Dendritic cell treated with granulocyte-macrophage colony-stimulating factor and Interleukin-4, amounts not matched to agents 40 ng/mL and 50 ng/mL, for 4 days (primary cell): Measurements from ENCODE around the gene DNM1.

Experiments used
- H3K27ac Mint-ChIP-seq: one replicate; pipeline ENCODE4 v1.8.0; 2022; ENCODE audit warnings: mild to moderate bottlenecking, mixed read lengths
- H3K27me3 Mint-ChIP-seq: one replicate; pipeline ENCODE4 v1.8.0; 2022; ENCODE audit warnings: mild to moderate bottlenecking, mixed read lengths
- H3K36me3 Mint-ChIP-seq: one replicate; pipeline ENCODE4 v1.8.0; 2022; ENCODE audit warnings: low read depth, mixed read lengths
- H3K4me1 Mint-ChIP-seq: one replicate; pipeline ENCODE4 v1.8.0; 2022; ENCODE audit warnings: low read depth, mixed read lengths
- H3K4me3 Mint-ChIP-seq: one replicate; pipeline ENCODE4 v1.8.0; 2022; ENCODE audit warnings: mild to moderate bottlenecking, moderate library complexity, mixed read lengths
- H3K9me3 Mint-ChIP-seq: one replicate; pipeline ENCODE4 v1.8.0; 2022; ENCODE audit warnings: mixed read lengths
- intact Hi-C: fragments of 100-400 bp; cut with micrococcal nuclease; formaldehyde crosslinking; loops from one replicate; pipeline ENCODE4 v1.15.0; 2022

Gene DNM1

GRCh38 chr9:128293091-128293490, 89.9 kb downstream of the DNM1 start:
- no peaks in the 10 kb centered on the region for H3K27me3 Mint-ChIP-seq
- no peak overlapping the region for H3K4me3 Mint-ChIP-seq
- no peaks in the 10 kb centered on the region for H3K4me1 Mint-ChIP-seq
- peaks cover 15% of the 10 kb centered on the region for H3K36me3 Mint-ChIP-seq
- no peak overlapping the region for H3K27ac Mint-ChIP-seq
- intact Hi-C loops, result no loop called here
- no peaks in the 10 kb centered on the region for H3K9me3 Mint-ChIP-seq

GRCh38 chr9:128294142-128294541, 91.0 kb downstream of the DNM1 start:
- Mint-ChIP-seq H3K36me3 (peaks cover 4% of the 10 kb centered on the region), H3K27me3 (no peaks in the 10 kb centered on the region), H3K4me1 (no peaks in the 10 kb centered on the region), H3K27ac (no peak overlapping the region), H3K4me3 (no peak overlapping the region), H3K9me3 (no peaks in the 10 kb centered on the region)
- intact Hi-C loops, result no loop called here

GRCh38 chr9:128296340-128297220, 93.4 kb downstream of the DNM1 start:
- H3K9me3 Mint-ChIP-seq, result no peaks in the 10 kb centered on the region

GRCh38 chr9:128297221-128297773, 94.1 kb downstream of the DNM1 start:
- Mint-ChIP-seq H3K27me3 (no peaks in the 10 kb centered on the region), H3K27ac (no peak overlapping the region), H3K4me1 (no peaks in the 10 kb centered on the region), H3K36me3 (no peaks in the 10 kb centered on the region), H3K9me3 (no peaks in the 10 kb centered on the region), H3K4me3 (no peak overlapping the region)
- intact Hi-C loops, result loop anchor here (5.0 kb wide), 1 partner anchor 115 kb away; no protein-coding TSS in a partner anchor

More at GRCh38 chr9:128296340-128297220, 93.4 kb downstream of the DNM1 start:
- Mint-ChIP-seq H3K4me3 (no peak overlapping the region), H3K27ac (no peak overlapping the region), H3K36me3 (no peaks in the 10 kb centered on the region), H3K4me1 (no peaks in the 10 kb centered on the region), H3K27me3 (no peaks in the 10 kb centered on the region)
- intact Hi-C loops, result loop anchor here (5.0 kb wide), 1 partner anchor 116 kb away; no protein-coding TSS in a partner anchor

- intact Hi-C loops, result loop anchor here (5.0 kb wide), 1 partner anchor 113 kb away; no protein-coding TSS in a partner anchor
- Mint-ChIP-seq H3K36me3 (no peaks in the 10 kb centered on the region), H3K27me3 (no peaks in the 10 kb centered on the region), H3K4me3 (no peak overlapping the region), H3K27ac (no peak overlapping the region), H3K9me3 (no peaks in the 10 kb centered on the region), H3K4me1 (no peaks in the 10 kb centered on the region)
Measured at GRCh38 chr9:128298535-128299482, 95.6 kb downstream of the DNM1 start.

- no peaks in the 10 kb centered on the region for H3K9me3 Mint-ChIP-seq
- H3K4me1 Mint-ChIP-seq, result no peaks in the 10 kb centered on the region
- H3K27me3 Mint-ChIP-seq, result no peaks in the 10 kb centered on the region
- no peak overlapping the region for H3K4me3 Mint-ChIP-seq
- H3K36me3 Mint-ChIP-seq, result peaks cover 15% of the 10 kb centered on the region
- intact Hi-C loops, result no loop called here
- H3K27ac Mint-ChIP-seq, result no peak overlapping the region
Measured at GRCh38 chr9:128304136-128304970, 101.2 kb downstream of the DNM1 start.
